HCT116 (cell line): Measurements from ENCODE around the gene CLTA. TPM values are rescaled to one million over a fixed set of nuclear protein-coding genes. Genes with fewer than 3 reads are reported as not detected.

Source experiments
- ATAC-seq: fragments of 200-7000 bp; cut with Tn5 transposase; 2 replicates; pipeline ENCODE4 v1.9.1; 2020; ENCODE audit warnings: mild to moderate bottlenecking, moderate library complexity
- BruUV-seq: library from RNA; stranded (reverse); fragments of 400-500 nt; replicated peaks from 2 replicates; lab custom pipeline; 2021; lab: Mats Ljungman, UMichigan
- CTCF ChIA-PET: fragments of 300-600 bp; sonication (Branson Sonifier 250); formaldehyde crosslinking; loops from one replicate; lab custom pipeline; 2021; ENCODE audit warnings: antibody characterized with exemption; lab: Charles Lee
- POLR2A ChIA-PET: fragments of 300-600, 350-600 bp; sonication (Branson Sonifier 250); formaldehyde crosslinking; loops from one replicate; lab custom pipeline; 2021; ENCODE audit warnings: antibody characterized with exemption; lab: Charles Lee
- RAD21 ChIA-PET, 2 experiments: fragments of 300-600 bp; sonication (Branson Sonifier 250); formaldehyde crosslinking; loops; one replicate each; lab custom pipeline; 2023; ENCODE audit warnings: low total read pairs in 2 of 2; ENCODE audit not compliant: uncharacterized antibody in 2 of 2, unreplicated experiment in 2 of 2, low non-redundant PET in 1 of 2; lab: Charles Lee
- DNase-seq: peaks from one replicate; pipeline ENCODE4 v3.0.0-alpha.2; 2010; ENCODE audit warnings: low read depth, low spot score
- H2AFZ ChIP-seq: fragments of 200-600 bp; shearing (Covaris generic), sonication (generic); 2 replicates; pipeline ENCODE4 v1.6.1; 2017; ENCODE audit warnings: low read depth, mixed run types, mixed read lengths, antibody characterized with exemption, low read length; ENCODE audit not compliant: poor library complexity, severe bottlenecking
- H3K27ac ChIP-seq: 2 replicates; pipeline ENCODE4 v1.5.1; 2012; ENCODE audit warnings: low read depth, low read length
- H3K27me3 ChIP-seq: fragments of 200-600 bp; sonication (generic); 2 replicates; pipeline ENCODE4 v1.6.1; 2016; ENCODE audit warnings: mixed run types, low read length, mixed read lengths; ENCODE audit not compliant: insufficient read depth
- H3K36me3 ChIP-seq, 2 experiments: fragments of 200-500 bp in 1 of 2; fragments of 200-600 bp in 1 of 2; sonication (Bioruptor generic) in 1 of 2; sonication (generic) in 1 of 2; 2 replicates each; pipeline versions ENCODE4 v1.5.1 to v1.6.1; 2014 to 2016; ENCODE audit warnings: low read length in 2 of 2, inconsistent platforms in 1 of 2, mixed read lengths in 1 of 2, mixed run types in 1 of 2; ENCODE audit not compliant: insufficient read depth in 2 of 2, control insufficient read depth in 1 of 2
- H3K4me1 ChIP-seq, 2 experiments: fragments of 200-600 bp in 1 of 2; sonication (generic) in 1 of 2; 2 replicates each; pipeline versions ENCODE4 v1.5.1 to v1.6.1; 2012 to 2017; ENCODE audit warnings: low read length in 2 of 2, inconsistent platforms in 1 of 2, mild to moderate bottlenecking in 1 of 2, mixed read lengths in 1 of 2, mixed run types in 1 of 2, moderate library complexity in 1 of 2; ENCODE audit not compliant: insufficient read depth in 2 of 2, control insufficient read depth in 1 of 2
- H3K4me2 ChIP-seq: fragments of 200-600 bp; sonication (generic); 2 replicates; pipeline ENCODE4 v1.6.1; 2017; ENCODE audit warnings: mixed run types, low read length, mixed read lengths
- H3K4me3 ChIP-seq, 2 experiments: fragments of 200-600 bp in 1 of 2; sonication (generic) in 1 of 2; replicated peaks in 1 of 2; 2 replicates each; pipeline ENCODE4 v1.5.1; 2011 to 2016; ENCODE audit warnings: low read length in 2 of 2, control low read depth in 1 of 2, low read depth in 1 of 2, mild to moderate bottlenecking in 1 of 2, mixed read lengths in 1 of 2, mixed run types in 1 of 2
- H3K79me2 ChIP-seq: fragments of 200-600 bp; sonication (generic); 2 replicates; pipeline ENCODE4 v1.6.1; 2017; ENCODE audit warnings: mild to moderate bottlenecking, mixed run types, low read length, moderate library complexity, mixed read lengths; ENCODE audit not compliant: insufficient read depth
- H3K9ac ChIP-seq: fragments of 200-600 bp; sonication (generic); 2 replicates; pipeline ENCODE4 v1.6.1; 2016; ENCODE audit warnings: low read length, mixed read lengths
- H3K9me2 ChIP-seq: fragments of 200-600 bp; sonication (generic), shearing (Covaris generic); 2 replicates; pipeline ENCODE4 v1.6.1; 2017; ENCODE audit warnings: mixed run types, mild to moderate bottlenecking, moderate library complexity; ENCODE audit not compliant: insufficient read depth
- H3K9me3 ChIP-seq, 2 experiments: fragments of 200-500 bp in 1 of 2; fragments of 200-600 bp in 1 of 2; sonication (Bioruptor generic) in 1 of 2; sonication (generic) in 1 of 2; 2 replicates each; pipeline ENCODE4 v1.6.1; 2014 to 2017; ENCODE audit warnings: low read length in 2 of 2, mixed read lengths in 2 of 2, inconsistent platforms in 1 of 2, low read depth in 1 of 2, mild to moderate bottlenecking in 1 of 2, mixed run types in 1 of 2, moderate library complexity in 1 of 2; ENCODE audit not compliant: control insufficient read depth in 1 of 2, insufficient read depth in 1 of 2
- H4K20me1 ChIP-seq: fragments of 200-600 bp; sonication (generic), shearing (Covaris generic); 2 replicates; pipeline ENCODE4 v1.6.1; 2017; ENCODE audit warnings: mixed run types, mild to moderate bottlenecking, moderate library complexity; ENCODE audit not compliant: insufficient read depth
- CBX3 ChIP-seq: IDR thresholded peaks from 2 replicates; pipeline ENCODE4 v1.6.1; 2012; ENCODE audit warnings: low read depth
- EZH2 ChIP-seq: fragments of 200-600 bp; sonication (generic); IDR thresholded peaks from 2 replicates; pipeline ENCODE4 v1.6.1; 2017; ENCODE audit warnings: antibody characterized with exemption, mixed run types
- EZH2phosphoT487 ChIP-seq: fragments of 200-600 bp; IDR thresholded peaks from 2 replicates; pipeline ENCODE4 v1.6.1; 2018; ENCODE audit warnings: antibody characterized with exemption, borderline replicate concordance
- FOSL1 ChIP-seq: IDR thresholded peaks from 2 replicates; pipeline ENCODE4 v1.6.1; 2012; ENCODE audit warnings: low read depth
- JUND ChIP-seq: IDR thresholded peaks from 2 replicates; pipeline ENCODE4 v1.6.1; 2012
- POLR2A ChIP-seq: IDR thresholded peaks from 2 replicates; pipeline ENCODE4 v1.7.0; 2011; ENCODE audit warnings: borderline replicate concordance; ENCODE audit not compliant: insufficient read depth, insufficient read length; ENCODE audit errors: extremely low read depth
- POLR2AphosphoS5 ChIP-seq: IDR thresholded peaks from 2 replicates; pipeline ENCODE4 v1.6.1; 2011; ENCODE audit warnings: mild to moderate bottlenecking, low read depth, low read length, moderate library complexity
- RAD21 ChIP-seq: IDR thresholded peaks from 2 replicates; pipeline ENCODE4 v1.6.1; 2012; ENCODE audit warnings: low read depth, mild to moderate bottlenecking
- SIN3A ChIP-seq: IDR thresholded peaks from 2 replicates; pipeline ENCODE4 v1.6.1; 2012; ENCODE audit warnings: low read depth
- TCF7L2 ChIP-seq: IDR thresholded peaks from 2 replicates; pipeline ENCODE4 v1.7.0; 2011; ENCODE audit warnings: borderline replicate concordance, inconsistent platforms; ENCODE audit not compliant: insufficient read depth, insufficient read length; ENCODE audit errors: extremely low read depth
- YY1 ChIP-seq: IDR thresholded peaks from 2 replicates; pipeline ENCODE4 v1.6.1; 2011; ENCODE audit warnings: low read length, low read depth, moderate library complexity, mild to moderate bottlenecking; ENCODE audit not compliant: insufficient replicate concordance; ENCODE audit errors: extremely low read depth
- ZFX ChIP-seq: fragments of 450-650 bp; IDR thresholded peaks from 2 replicates; pipeline ENCODE4 v1.6.1; 2017
- intact Hi-C: fragments of 100-400 bp; cut with micrococcal nuclease; formaldehyde crosslinking; loops from 2 replicates; pipeline ENCODE4 v1.10.0; 2022
- total RNA-seq: library from RNA; stranded (reverse); gene quantifications from one replicate; pipeline ENCODE4 v1.2.1, GENCODE V29; 2021; ENCODE audit not compliant: unreplicated experiment
- TF ChIP-seq, protein P1 (sequence below): IDR thresholded peaks from 2 replicates; pipeline ENCODE4 v1.6.1; 2011; ENCODE audit warnings: mild to moderate bottlenecking, low read length, moderate library complexity; ENCODE audit not compliant: insufficient replicate concordance; ENCODE audit errors: extremely low read depth
- TF ChIP-seq, protein P2 (sequence below), 3 experiments: fragments of 200-600 bp in 1 of 3; sonication (generic) in 1 of 3; IDR thresholded peaks in 2 of 3; conservative IDR thresholded peaks in 1 of 3; 2 replicates each; pipeline ENCODE4 v1.5.1; 2012 to 2017; ENCODE audit warnings: low read depth in 2 of 3, low read length in 2 of 3, antibody characterized with exemption in 1 of 3, borderline replicate concordance in 1 of 3, control low read depth in 1 of 3, mild to moderate bottlenecking in 1 of 3, mixed read lengths in 1 of 3, mixed run types in 1 of 3, moderate library complexity in 1 of 3; ENCODE audit not compliant: insufficient read depth in 1 of 3
- TF ChIP-seq, protein P3 (sequence below): IDR thresholded peaks from 2 replicates; pipeline ENCODE4 v1.6.1; 2012

The CLTA gene
- total RNA-seq, 1 experiment from 2014 or later, result 152 TPM

DNA sequence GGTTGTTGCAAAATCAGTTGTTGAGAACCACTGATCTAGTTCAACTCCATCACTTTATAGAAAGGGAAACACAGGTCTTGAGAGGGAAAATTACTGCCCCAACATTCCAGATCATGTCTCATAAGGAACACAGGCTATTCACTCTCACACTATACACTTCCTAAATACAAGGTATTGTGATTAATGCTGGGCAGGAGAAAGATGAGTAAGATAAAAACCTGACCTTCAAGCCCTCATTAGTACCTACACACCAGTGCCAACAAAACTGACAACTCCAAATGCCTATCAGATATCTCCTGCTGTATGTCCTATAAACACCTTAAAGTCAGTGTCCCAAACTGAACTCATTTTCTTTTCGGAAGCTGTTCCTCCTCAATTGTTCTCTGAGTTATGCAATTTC, 59.4 kb downstream of the CLTA start:
- no TSS peak for BruUV-seq
- no peak overlapping the region for H3K9ac ChIP-seq
- RAD21 ChIA-PET, result no interaction called here
- H4K20me1 ChIP-seq, result no peaks in the 10 kb centered on the region
- CTCF ChIA-PET, result interaction anchor here (2.0 kb wide), 1 partner anchor 79 kb away, joined by 11 read pairs; no protein-coding TSS in a partner anchor
- no peaks in the 10 kb centered on the region; the same call in 1 of the 2 replicates for H3K79me2 ChIP-seq
- POLR2A ChIA-PET, result no interaction called here
- H3K36me3 ChIP-seq, result peaks cover 0 to 3% of the 10 kb centered on the region in 2 experiments; a peak in 2 of 4 replicates
- no peak overlapping the region for H3K4me2 ChIP-seq
- H3K9me2 ChIP-seq, result no peaks in the 10 kb centered on the region
- H3K27me3 ChIP-seq, result no peaks in the 10 kb centered on the region
- intact Hi-C loops, result no loop called here
- no peak overlapping the region for H3K4me3 ChIP-seq
- no peak for DNase-seq
- H3K9me3 ChIP-seq, result no peaks in the 10 kb centered on the region
- no peak overlapping the region for H2AFZ ChIP-seq
- H3K27ac ChIP-seq, result no peak overlapping the region
- TF ChIP-seq RAD21 (no peak), FOSL1 (no peak), POLR2AphosphoS5 (no peak), EZH2 (no peak), POLR2A (no peak), CBX3 (no peak), EZH2phosphoT487 (no peak)
- TF ChIP-seq, protein P1, sequence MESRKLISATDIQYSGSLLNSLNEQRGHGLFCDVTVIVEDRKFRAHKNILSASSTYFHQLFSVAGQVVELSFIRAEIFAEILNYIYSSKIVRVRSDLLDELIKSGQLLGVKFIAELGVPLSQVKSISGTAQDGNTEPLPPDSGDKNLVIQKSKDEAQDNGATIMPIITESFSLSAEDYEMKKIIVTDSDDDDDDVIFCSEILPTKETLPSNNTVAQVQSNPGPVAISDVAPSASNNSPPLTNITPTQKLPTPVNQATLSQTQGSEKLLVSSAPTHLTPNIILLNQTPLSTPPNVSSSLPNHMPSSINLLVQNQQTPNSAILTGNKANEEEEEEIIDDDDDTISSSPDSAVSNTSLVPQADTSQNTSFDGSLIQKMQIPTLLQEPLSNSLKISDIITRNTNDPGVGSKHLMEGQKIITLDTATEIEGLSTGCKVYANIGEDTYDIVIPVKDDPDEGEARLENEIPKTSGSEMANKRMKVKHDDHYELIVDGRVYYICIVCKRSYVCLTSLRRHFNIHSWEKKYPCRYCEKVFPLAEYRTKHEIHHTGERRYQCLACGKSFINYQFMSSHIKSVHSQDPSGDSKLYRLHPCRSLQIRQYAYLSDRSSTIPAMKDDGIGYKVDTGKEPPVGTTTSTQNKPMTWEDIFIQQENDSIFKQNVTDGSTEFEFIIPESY, result no peak
- no peaks in the 10 kb centered on the region for H3K4me1 ChIP-seq
- ATAC-seq, result no peak

DNA sequence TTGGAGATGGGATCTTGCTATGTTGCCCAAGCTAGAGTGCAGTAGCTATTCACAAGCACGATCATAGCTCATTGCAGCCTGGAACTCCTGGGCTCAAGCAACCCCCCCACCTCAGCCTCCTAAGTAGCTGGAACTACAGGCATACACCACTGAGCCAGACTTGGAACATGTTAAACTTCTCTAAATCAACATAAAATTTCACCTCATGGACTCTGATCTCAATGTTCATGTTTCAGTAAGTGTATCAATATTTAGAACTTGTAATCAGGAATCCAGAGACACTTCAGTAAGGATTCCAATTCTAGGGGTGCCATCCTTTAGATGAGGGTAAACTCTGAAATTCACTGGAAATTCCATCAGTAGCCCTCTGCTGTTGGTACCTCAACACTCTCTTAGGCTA, 60.7 kb downstream of the CLTA start:
- ChIA-PET CTCF (interaction anchor here (2.1 kb wide), 1 partner anchor 77 kb away, joined by 5 read pairs; no protein-coding TSS in a partner anchor), POLR2A (no interaction called here), RAD21 (no interaction called here)
- DNase-seq (no peak), ATAC-seq (no peak)
- Histone ChIP-seq H3K79me2 (no peaks in the 10 kb centered on the region; the same call in 1 of the 2 replicates), H3K9me2 (no peaks in the 10 kb centered on the region), H3K4me2 (no peak overlapping the region), H3K27ac (no peak overlapping the region), H3K9me3 (no peaks in the 10 kb centered on the region), H3K4me3 (no peak overlapping the region), H4K20me1 (no peaks in the 10 kb centered on the region), H2AFZ (no peak overlapping the region), H3K9ac (no peak overlapping the region), H3K36me3 (no peaks in the 10 kb centered on the region; a peak in 1 of 4 replicates), H3K4me1 (no peaks in the 10 kb centered on the region), H3K27me3 (no peaks in the 10 kb centered on the region)
- intact Hi-C loops, result no loop called here
- BruUV-seq, result no TSS peak
- TF ChIP-seq YY1, result no peak
- TF ChIP-seq, protein P2, sequence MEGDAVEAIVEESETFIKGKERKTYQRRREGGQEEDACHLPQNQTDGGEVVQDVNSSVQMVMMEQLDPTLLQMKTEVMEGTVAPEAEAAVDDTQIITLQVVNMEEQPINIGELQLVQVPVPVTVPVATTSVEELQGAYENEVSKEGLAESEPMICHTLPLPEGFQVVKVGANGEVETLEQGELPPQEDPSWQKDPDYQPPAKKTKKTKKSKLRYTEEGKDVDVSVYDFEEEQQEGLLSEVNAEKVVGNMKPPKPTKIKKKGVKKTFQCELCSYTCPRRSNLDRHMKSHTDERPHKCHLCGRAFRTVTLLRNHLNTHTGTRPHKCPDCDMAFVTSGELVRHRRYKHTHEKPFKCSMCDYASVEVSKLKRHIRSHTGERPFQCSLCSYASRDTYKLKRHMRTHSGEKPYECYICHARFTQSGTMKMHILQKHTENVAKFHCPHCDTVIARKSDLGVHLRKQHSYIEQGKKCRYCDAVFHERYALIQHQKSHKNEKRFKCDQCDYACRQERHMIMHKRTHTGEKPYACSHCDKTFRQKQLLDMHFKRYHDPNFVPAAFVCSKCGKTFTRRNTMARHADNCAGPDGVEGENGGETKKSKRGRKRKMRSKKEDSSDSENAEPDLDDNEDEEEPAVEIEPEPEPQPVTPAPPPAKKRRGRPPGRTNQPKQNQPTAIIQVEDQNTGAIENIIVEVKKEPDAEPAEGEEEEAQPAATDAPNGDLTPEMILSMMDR (IDR thresholded peaks at IDR 0.05 in 2 of 3, conservative IDR thresholded peaks at IDR 0.05 in 1 of 3; ENCODE audit: borderline replicate concordance in 1 of 3, insufficient read depth in 1 of 3, low read depth in 2 of 3, low read length in 2 of 3), result no peak
- TF ChIP-seq, protein P1, result no peak
- no peak for TF ChIP-seq FOSL1
- TF ChIP-seq, protein P3, sequence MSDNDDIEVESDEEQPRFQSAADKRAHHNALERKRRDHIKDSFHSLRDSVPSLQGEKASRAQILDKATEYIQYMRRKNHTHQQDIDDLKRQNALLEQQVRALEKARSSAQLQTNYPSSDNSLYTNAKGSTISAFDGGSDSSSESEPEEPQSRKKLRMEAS, result no peak
- TF ChIP-seq TCF7L2, result no peak
- TF ChIP-seq JUND, result no peak
- TF ChIP-seq CBX3, result no peak
- TF ChIP-seq SIN3A, result no peak
- TF ChIP-seq ZFX, result no peak
